SU-DHL-6 (cell line): Measurements from ENCODE around the gene ANKRD65.

Experiments used
- EZH2phosphoT487 ChIP-seq: fragments of 200-600 bp; sonication (generic), shearing (Covaris generic); conservative IDR thresholded peaks from 2 replicates; pipeline ENCODE4 v1.6.1; 2018; ENCODE audit warnings: mild to moderate bottlenecking, antibody characterized with exemption, low read length, moderate library complexity, mixed read lengths
- TF ChIP-seq, protein P1 (sequence below): fragments of 200-600 bp; sonication (generic); IDR thresholded peaks from one replicate; pipeline ENCODE4 v1.5.1; 2017; ENCODE audit warnings: antibody characterized with exemption, mild to moderate bottlenecking, low read length, moderate library complexity; ENCODE audit not compliant: insufficient read depth, poor library complexity, severe bottlenecking

DNA sequence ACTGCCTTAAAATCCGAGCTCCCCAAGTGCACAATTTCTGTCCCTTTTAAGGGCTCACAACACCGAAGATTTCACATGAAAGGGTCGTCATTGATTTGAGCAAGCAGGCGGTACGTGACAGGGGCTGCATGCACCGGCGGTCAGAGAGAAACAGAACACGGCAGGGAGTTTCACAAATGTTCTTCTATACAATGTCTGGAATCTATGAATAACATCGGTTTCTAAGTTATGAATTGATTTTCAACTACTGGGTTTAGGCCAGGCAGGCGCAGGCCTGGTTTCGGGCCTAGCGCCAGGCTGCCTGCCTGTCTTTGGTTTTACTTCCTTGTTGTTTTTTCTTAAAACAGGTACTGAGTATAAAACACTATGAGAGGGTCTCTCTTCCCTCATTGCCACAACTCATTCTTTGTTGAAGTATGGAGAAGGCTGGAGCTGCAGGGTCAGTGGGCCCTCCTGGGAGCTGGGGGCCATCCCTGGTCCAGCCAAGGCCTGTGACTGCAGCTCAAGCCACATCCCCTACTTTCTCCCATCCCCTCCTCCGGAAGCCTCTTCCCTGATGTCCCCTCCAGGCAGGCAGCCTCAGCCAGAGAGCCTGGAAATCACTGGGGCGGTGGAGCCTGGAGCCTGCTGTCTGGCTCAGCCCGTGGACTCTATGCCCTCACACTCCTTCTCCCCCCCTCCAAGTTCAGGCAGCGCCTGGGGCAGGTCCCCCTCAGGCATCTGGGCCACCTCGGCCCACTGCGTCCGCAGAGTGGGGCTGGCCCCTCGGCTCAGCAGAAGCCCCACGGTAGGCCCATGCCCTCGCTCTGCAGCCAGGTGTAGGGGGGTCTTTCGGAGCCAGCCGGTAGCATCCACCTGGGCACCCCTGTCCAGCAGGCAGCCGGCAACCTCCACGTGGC lies 2.4 kb downstream of the ANKRD65 start:
- TF ChIP-seq EZH2phosphoT487 = no peak
- TF ChIP-seq, protein P1, sequence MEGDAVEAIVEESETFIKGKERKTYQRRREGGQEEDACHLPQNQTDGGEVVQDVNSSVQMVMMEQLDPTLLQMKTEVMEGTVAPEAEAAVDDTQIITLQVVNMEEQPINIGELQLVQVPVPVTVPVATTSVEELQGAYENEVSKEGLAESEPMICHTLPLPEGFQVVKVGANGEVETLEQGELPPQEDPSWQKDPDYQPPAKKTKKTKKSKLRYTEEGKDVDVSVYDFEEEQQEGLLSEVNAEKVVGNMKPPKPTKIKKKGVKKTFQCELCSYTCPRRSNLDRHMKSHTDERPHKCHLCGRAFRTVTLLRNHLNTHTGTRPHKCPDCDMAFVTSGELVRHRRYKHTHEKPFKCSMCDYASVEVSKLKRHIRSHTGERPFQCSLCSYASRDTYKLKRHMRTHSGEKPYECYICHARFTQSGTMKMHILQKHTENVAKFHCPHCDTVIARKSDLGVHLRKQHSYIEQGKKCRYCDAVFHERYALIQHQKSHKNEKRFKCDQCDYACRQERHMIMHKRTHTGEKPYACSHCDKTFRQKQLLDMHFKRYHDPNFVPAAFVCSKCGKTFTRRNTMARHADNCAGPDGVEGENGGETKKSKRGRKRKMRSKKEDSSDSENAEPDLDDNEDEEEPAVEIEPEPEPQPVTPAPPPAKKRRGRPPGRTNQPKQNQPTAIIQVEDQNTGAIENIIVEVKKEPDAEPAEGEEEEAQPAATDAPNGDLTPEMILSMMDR = no peak
